Fibroblast of lung (primary cell): ENCODE data around the gene PLK3. TPM values are rescaled to one million over a fixed set of nuclear protein-coding genes. Genes with fewer than 3 reads are reported as not detected.

Experiments used
- DNase-seq, 2 donors: peaks; one replicate each; pipeline versions ENCODE4 v3.0.0 to v3.0.0-alpha.2; 2010; ENCODE audit warnings: low read depth in 2 of 2
- H2AFZ ChIP-seq: 2 replicates; pipeline ENCODE4 v1.5.1; 2012; ENCODE audit warnings: low read length, control low read depth, inconsistent platforms
- H3K27ac ChIP-seq: 2 replicates; pipeline ENCODE4 v1.5.1; 2011; ENCODE audit warnings: low read length, control low read depth; ENCODE audit not compliant: insufficient read depth
- H3K27me3 ChIP-seq: 2 replicates; pipeline ENCODE4 v1.5.1; 2011; ENCODE audit warnings: mild to moderate bottlenecking, low read length; ENCODE audit not compliant: control insufficient read depth, insufficient read depth
- H3K36me3 ChIP-seq: 2 replicates; pipeline ENCODE4 v1.5.1; 2011; ENCODE audit warnings: low read length; ENCODE audit not compliant: control insufficient read depth, insufficient read depth
- H3K4me1 ChIP-seq: 2 replicates; pipeline ENCODE4 v1.5.1; 2011; ENCODE audit warnings: low read length; ENCODE audit not compliant: control insufficient read depth, insufficient read depth; ENCODE audit errors: extremely low read depth
- H3K4me2 ChIP-seq: 2 replicates; pipeline ENCODE4 v1.5.1; 2011; ENCODE audit warnings: low read length, control low read depth; ENCODE audit not compliant: insufficient read depth; ENCODE audit errors: extremely low read depth
- H3K4me3 ChIP-seq, 4 experiments: fragments of 200-600 bp in 1 of 4; sonication (generic) in 1 of 4; replicated peaks in 1 of 4; 2 replicates each; pipeline ENCODE4 v1.5.1; 2011 to 2016; ENCODE audit warnings: low read length in 4 of 4, low read depth in 3 of 4, mild to moderate bottlenecking in 3 of 4, control low read depth in 2 of 4, inconsistent platforms in 1 of 4, mixed read lengths in 1 of 4; ENCODE audit not compliant: insufficient read depth in 1 of 4; ENCODE audit errors: control extremely low read depth in 1 of 4
- H3K79me2 ChIP-seq: 2 replicates; pipeline ENCODE4 v1.5.1; 2012; ENCODE audit warnings: mild to moderate bottlenecking, low read length, inconsistent platforms; ENCODE audit not compliant: control insufficient read depth, insufficient read depth
- H3K9ac ChIP-seq: 2 replicates; pipeline ENCODE4 v1.5.1; 2011; ENCODE audit warnings: mild to moderate bottlenecking, low read length, control low read depth; ENCODE audit not compliant: insufficient read depth
- H3K9me3 ChIP-seq: 2 replicates; pipeline ENCODE4 v1.5.1; 2012; ENCODE audit warnings: low read depth, low read length; ENCODE audit not compliant: control insufficient read depth, insufficient read depth
- H4K20me1 ChIP-seq: 2 replicates; pipeline ENCODE4 v1.5.1; 2011; ENCODE audit warnings: low read length; ENCODE audit not compliant: control insufficient read depth, insufficient read depth; ENCODE audit errors: extremely low read depth
- CTCF ChIP-seq, 2 donors: IDR thresholded peaks in 1 of 2; conservative IDR thresholded peaks in 1 of 2; 1 replicate in 1 of 2; 2 replicates in 1 of 2; pipeline ENCODE4 v1.5.1; 2011 to 2012; ENCODE audit warnings: low read length in 2 of 2, control low read depth in 1 of 2, inconsistent platforms in 1 of 2, low read depth in 1 of 2, mild to moderate bottlenecking in 1 of 2
- EZH2 ChIP-seq: IDR thresholded peaks from 2 replicates; pipeline ENCODE4 v1.5.1; 2012; ENCODE audit warnings: low read length, control low read depth, mild to moderate bottlenecking; ENCODE audit errors: missing control alignments
- polyA plus RNA-seq, 2 donors: library from polyadenylated mRNA; depleted of rRNA in 1 of 2; stranded (reverse) in 1 of 2; unstranded in 1 of 2; fragments of >200 nt; gene quantifications; 2 replicates each; pipeline ENCODE4 v1.2.1, GENCODE V29; 2011 to 2012; ENCODE audit warnings: missing spikeins in 1 of 2
- total RNA-seq: library from RNA; depleted of rRNA; stranded (reverse); fragments of >200 nt; gene quantifications from 2 replicates; pipeline ENCODE4 v1.2.1, GENCODE V29; 2014

The PLK3 gene
- total and polyA plus RNA-seq, 2 donors (not counting 1 experiment from before 2014, with no cell fraction given) = 12.2 to 30.6 TPM

GRCh38 chr1:44839576-44839975, 39.4 kb downstream of the PLK3 start:
- Histone ChIP-seq H3K9ac (no peak overlapping the region), H2AFZ (no peak overlapping the region), H3K27me3 (no peaks in the 10 kb centered on the region), H3K79me2 (no peaks in the 10 kb centered on the region), H3K4me3 (no peak overlapping the region), H3K27ac (no peak overlapping the region), H3K9me3 (no peaks in the 10 kb centered on the region), H3K36me3 (no peaks in the 10 kb centered on the region), H4K20me1 (no peaks in the 10 kb centered on the region), H3K4me1 (no peaks in the 10 kb centered on the region), H3K4me2 (no peak overlapping the region)
- no peak for TF ChIP-seq CTCF (conservative IDR thresholded peaks at IDR 0.05 in 1 of 2, IDR thresholded peaks at IDR 0.05 in 1 of 2; ENCODE audit: low read depth in 1 of 2, low read length in 2 of 2)
- TF ChIP-seq EZH2 = no peak
- DNase-seq = no peak

GRCh38 chr1:44842486-44842861, 42.3 kb downstream of the PLK3 start:
- H3K27ac ChIP-seq = no peak overlapping the region
- peak overlapping the region; percentile 49 for H2AFZ ChIP-seq
- H3K4me3 ChIP-seq = peak overlapping the region; percentile 45 to 68 (median 59)
- H3K36me3 ChIP-seq = no peaks in the 10 kb centered on the region
- H3K79me2 ChIP-seq = no peaks in the 10 kb centered on the region
- no peak overlapping the region for H3K9ac ChIP-seq
- H3K9me3 ChIP-seq = no peaks in the 10 kb centered on the region
- H4K20me1 ChIP-seq = no peaks in the 10 kb centered on the region
- no peaks in the 10 kb centered on the region for H3K27me3 ChIP-seq
- TF ChIP-seq CTCF (conservative IDR thresholded peaks at IDR 0.05 in 1 of 2, IDR thresholded peaks at IDR 0.05 in 1 of 2; ENCODE audit: low read depth in 1 of 2, low read length in 2 of 2) (no peak), EZH2 (no peak)
- no peak for DNase-seq
- H3K4me2 ChIP-seq = peak overlapping the region; percentile 93
- H3K4me1 ChIP-seq = no peaks in the 10 kb centered on the region

GRCh38 chr1:44842862-44843655, 42.9 kb downstream of the PLK3 start, which contains the start of gene PTCH2:
TSS of gene PTCH2 (minus strand) at chr1:44843253. CDS start at chr1:44842932, 321 bp downstream.
- H3K27ac ChIP-seq = no peak within 1 kb of the TSS
- no peaks in the 10 kb centered on the region for H4K20me1 ChIP-seq
- peak within 1 kb of the TSS; percentile 49 for H2AFZ ChIP-seq
- TF ChIP-seq EZH2 (no peak), CTCF (conservative IDR thresholded peaks at IDR 0.05 in 1 of 2, IDR thresholded peaks at IDR 0.05 in 1 of 2; ENCODE audit: low read depth in 1 of 2, low read length in 2 of 2) (no peak)
- H3K9ac ChIP-seq = peak within 1 kb of the TSS; percentile 59
- no peaks in the 10 kb centered on the region for H3K4me1 ChIP-seq
- no peaks in the 10 kb centered on the region for H3K79me2 ChIP-seq
- no peaks in the 10 kb centered on the region for H3K36me3 ChIP-seq
- no peaks in the 10 kb centered on the region for H3K9me3 ChIP-seq
- peak; percentile 66 to 71 for DNase-seq
- H3K4me2 ChIP-seq = peak within 1 kb of the TSS; percentile 93
- H3K27me3 ChIP-seq = no peaks in the 10 kb centered on the region
- peak within 1 kb of the TSS; percentile 45 to 68 (median 59) for H3K4me3 ChIP-seq
